Measurements from ENCODE around the gene FSTL5.

FSTL5 gene

DNA sequence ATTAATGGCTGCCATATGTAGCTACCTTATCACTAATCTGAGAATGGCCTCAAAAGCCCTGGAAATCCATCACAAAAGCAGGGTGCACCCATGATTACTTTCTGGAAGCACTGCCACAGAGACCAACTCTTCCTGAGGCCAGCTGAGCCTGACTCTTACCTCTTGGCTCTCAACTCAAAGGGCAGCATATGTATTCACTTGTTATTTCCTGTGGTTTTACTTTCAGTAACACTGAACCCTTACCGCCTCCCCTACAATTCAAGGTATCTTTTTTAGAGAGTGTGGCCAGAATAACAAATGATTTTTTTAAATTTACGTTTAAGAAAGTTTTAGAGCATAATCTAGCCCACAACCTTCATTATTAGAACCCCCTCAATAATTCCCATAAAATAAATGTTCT lies 434.9 kb downstream of the FSTL5 start:
- H3K36me3 ChIP-seq (ENCODE audit: insufficient read depth, low read length): no peaks in the 10 kb centered on the region
- H3K4me3 ChIP-seq: no peak overlapping the region
- no peak overlapping the region for H3K27ac ChIP-seq
- H3K9me3 ChIP-seq (ENCODE audit: low read depth, low read length): no peaks in the 10 kb centered on the region
- TF ChIP-seq FOXP2 (optimal IDR thresholded peaks at IDR 0.05; ENCODE audit: control extremely low read depth, extremely low read length, insufficient read depth) (no peak), POLR2AphosphoS5 (IDR thresholded peaks at IDR 0.05; ENCODE audit: borderline replicate concordance, low read depth, low read length) (no peak), EZH2 (IDR thresholded peaks at IDR 0.05) (no peak)
- H3K9ac ChIP-seq (ENCODE audit: insufficient read length): no peak overlapping the region
- no peak for DNase-seq (ENCODE audit: low read depth, low spot score)

DNA sequence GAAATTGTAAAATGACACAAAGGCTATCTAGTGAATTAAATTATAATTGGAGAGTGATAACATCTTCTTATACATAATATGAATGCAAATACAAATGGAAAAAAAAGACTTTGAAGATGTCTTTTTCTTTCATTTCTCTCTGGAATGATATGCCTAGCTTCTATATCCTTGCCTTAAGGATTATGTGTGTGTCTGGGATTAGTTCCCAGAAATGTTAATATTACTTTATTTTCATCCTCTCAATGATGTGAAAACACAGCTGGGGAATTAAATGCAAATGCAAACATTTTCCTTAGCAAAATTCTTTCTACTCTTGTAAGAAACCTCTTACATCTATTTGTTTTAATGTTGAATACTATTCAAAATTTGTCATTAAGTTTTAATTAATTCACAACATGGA lies 441.9 kb downstream of the FSTL5 start:
- H3K9me3 ChIP-seq (ENCODE audit: low read depth, low read length): no peaks in the 10 kb centered on the region
- no peaks in the 10 kb centered on the region for H3K36me3 ChIP-seq (ENCODE audit: insufficient read depth, low read length)
- H3K9ac ChIP-seq (ENCODE audit: insufficient read length): no peak overlapping the region
- no peak overlapping the region for H3K4me3 ChIP-seq
- no peak overlapping the region for H3K27ac ChIP-seq
- TF ChIP-seq EZH2 (IDR thresholded peaks at IDR 0.05) (no peak), POLR2AphosphoS5 (IDR thresholded peaks at IDR 0.05; ENCODE audit: borderline replicate concordance, low read depth, low read length) (no peak)
- DNase-seq (ENCODE audit: low read depth, low spot score): no peak

DNA sequence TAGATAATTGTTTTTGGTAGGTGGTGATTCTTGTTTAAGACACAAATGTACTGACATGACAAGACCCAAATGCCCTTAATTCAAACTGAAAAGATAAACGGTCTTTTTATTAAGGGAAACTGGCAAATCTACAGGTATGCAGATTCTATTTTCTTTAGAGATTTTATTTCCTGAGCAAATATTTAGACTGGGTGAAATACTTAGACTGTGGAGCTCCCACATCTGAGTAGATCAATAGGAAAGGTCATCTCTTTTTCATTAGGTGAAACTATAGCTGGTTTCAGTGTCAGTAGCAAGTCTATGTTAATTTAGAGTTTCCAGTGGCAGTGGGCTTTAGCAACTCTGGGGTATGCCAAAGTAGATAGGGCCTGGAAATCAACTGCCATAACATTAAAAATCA lies 446.7 kb downstream of the FSTL5 start:
- no peak for DNase-seq (ENCODE audit: low read depth, low spot score)
- no peak for TF ChIP-seq EZH2 (IDR thresholded peaks at IDR 0.05)
- no peak for TF ChIP-seq POLR2AphosphoS5 (IDR thresholded peaks at IDR 0.05; ENCODE audit: borderline replicate concordance, low read depth, low read length)
- TF ChIP-seq FOXP2 (optimal IDR thresholded peaks at IDR 0.05; ENCODE audit: control extremely low read depth, extremely low read length, insufficient read depth): no peak
- Histone ChIP-seq H3K9me3 (ENCODE audit: low read depth, low read length) (no peaks in the 10 kb centered on the region), H3K36me3 (ENCODE audit: insufficient read depth, low read length) (no peaks in the 10 kb centered on the region), H3K27ac (no peak overlapping the region), H3K9ac (ENCODE audit: insufficient read length) (no peak overlapping the region), H3K4me3 (no peak overlapping the region)

DNA sequence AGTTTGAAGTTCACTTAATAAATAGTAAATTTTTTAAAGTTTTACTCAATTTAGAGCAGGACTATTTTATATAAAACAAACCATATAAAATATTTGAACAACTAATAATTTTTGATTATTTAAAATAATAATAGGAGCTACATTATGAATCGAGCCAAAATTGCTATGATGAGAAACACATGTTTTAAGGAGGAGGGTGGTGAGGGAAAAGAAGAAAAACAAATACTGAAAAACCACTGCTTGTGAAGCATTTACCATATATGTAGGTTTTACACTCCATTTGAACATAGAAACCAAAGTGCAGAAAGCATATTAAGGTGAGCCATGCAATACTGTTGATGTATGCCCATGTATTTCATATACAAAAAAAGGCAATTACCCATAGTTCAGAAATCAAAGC lies 448.9 kb downstream of the FSTL5 start:
- Histone ChIP-seq H3K36me3 (ENCODE audit: insufficient read depth, low read length) (no peaks in the 10 kb centered on the region), H3K4me3 (no peak overlapping the region), H3K27ac (no peak overlapping the region), H3K9me3 (ENCODE audit: low read depth, low read length) (no peaks in the 10 kb centered on the region), H3K9ac (ENCODE audit: insufficient read length) (no peak overlapping the region)
- DNase-seq (ENCODE audit: low read depth, low spot score): no peak
- TF ChIP-seq FOXP2 (optimal IDR thresholded peaks at IDR 0.05; ENCODE audit: control extremely low read depth, extremely low read length, insufficient read depth): no peak
- no peak for TF ChIP-seq POLR2AphosphoS5 (IDR thresholded peaks at IDR 0.05; ENCODE audit: borderline replicate concordance, low read depth, low read length)
- TF ChIP-seq EZH2 (IDR thresholded peaks at IDR 0.05): no peak

DNA sequence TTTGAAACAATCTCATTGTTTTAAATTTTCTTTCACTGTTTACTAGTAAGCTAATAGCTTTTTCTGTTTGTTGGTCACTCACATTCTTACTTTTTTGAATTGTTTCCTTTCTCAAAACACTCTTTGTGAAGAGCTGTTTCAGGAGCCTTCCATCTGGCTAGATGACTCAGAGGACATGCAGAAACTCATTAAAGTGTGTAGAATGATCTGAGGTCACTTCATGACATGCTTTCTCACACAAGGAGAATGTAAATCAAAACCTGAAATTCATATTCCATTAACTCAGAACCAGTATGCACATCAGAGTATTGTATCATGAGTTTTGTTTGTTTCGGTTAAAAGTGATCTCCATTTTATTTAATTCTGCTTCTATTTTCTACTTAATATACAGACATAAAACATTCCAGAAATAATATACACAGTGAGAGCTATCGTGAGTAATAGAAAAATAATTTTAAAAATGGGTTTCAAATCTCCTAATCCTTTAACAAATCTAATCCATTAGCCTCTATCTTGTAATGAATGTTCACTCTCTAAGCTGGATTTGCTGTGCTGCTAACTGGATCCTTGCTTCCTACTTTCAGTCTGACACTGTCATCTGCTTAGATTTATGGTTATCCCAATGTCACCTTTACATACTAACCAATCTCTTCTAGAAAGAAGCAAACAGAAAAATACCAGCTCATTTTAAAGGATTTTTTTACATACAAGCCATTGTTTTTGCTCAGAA lies 449.6 kb downstream of the FSTL5 start:
- Histone ChIP-seq H3K27ac (no peak overlapping the region), H3K36me3 (ENCODE audit: insufficient read depth, low read length) (no peaks in the 10 kb centered on the region), H3K9me3 (ENCODE audit: low read depth, low read length) (no peaks in the 10 kb centered on the region), H3K9ac (ENCODE audit: insufficient read length) (no peak overlapping the region), H3K4me3 (no peak overlapping the region)
- DNase-seq (ENCODE audit: low read depth, low spot score): no peak
- no peak for TF ChIP-seq POLR2AphosphoS5 (IDR thresholded peaks at IDR 0.05; ENCODE audit: borderline replicate concordance, low read depth, low read length)
- TF ChIP-seq EZH2 (IDR thresholded peaks at IDR 0.05): no peak
- no peak for TF ChIP-seq FOXP2 (optimal IDR thresholded peaks at IDR 0.05; ENCODE audit: control extremely low read depth, extremely low read length, insufficient read depth)

DNA sequence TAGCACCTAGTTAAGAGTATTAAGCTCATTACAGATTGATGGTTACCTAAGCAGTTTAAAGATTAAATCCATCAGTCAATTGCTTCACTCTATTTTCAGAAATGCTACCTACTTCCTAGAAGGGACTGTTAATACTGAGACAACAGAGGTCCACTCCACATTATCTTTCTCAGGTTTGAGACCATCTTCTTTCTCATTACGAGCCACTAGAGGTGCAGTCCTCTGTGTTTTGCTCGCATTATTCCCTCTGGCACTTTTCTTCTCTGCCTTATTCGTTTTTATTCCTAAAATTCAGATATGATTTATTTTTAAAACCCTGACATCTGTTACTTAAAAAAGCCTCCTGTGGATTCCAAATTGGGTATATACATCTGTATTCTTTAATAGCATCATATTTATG lies 459.1 kb downstream of the FSTL5 start:
- no peak overlapping the region for H3K27ac ChIP-seq
- TF ChIP-seq FOXP2 (optimal IDR thresholded peaks at IDR 0.05; ENCODE audit: control extremely low read depth, extremely low read length, insufficient read depth) (no peak), EZH2 (IDR thresholded peaks at IDR 0.05) (no peak), POLR2AphosphoS5 (IDR thresholded peaks at IDR 0.05; ENCODE audit: borderline replicate concordance, low read depth, low read length) (no peak)
- no peaks in the 10 kb centered on the region for H3K36me3 ChIP-seq (ENCODE audit: insufficient read depth, low read length)
- no peak overlapping the region for H3K4me3 ChIP-seq
- H3K9me3 ChIP-seq (ENCODE audit: low read depth, low read length): no peaks in the 10 kb centered on the region
- H3K9ac ChIP-seq (ENCODE audit: insufficient read length): no peak overlapping the region
- no peak for DNase-seq (ENCODE audit: low read depth, low spot score)

DNA sequence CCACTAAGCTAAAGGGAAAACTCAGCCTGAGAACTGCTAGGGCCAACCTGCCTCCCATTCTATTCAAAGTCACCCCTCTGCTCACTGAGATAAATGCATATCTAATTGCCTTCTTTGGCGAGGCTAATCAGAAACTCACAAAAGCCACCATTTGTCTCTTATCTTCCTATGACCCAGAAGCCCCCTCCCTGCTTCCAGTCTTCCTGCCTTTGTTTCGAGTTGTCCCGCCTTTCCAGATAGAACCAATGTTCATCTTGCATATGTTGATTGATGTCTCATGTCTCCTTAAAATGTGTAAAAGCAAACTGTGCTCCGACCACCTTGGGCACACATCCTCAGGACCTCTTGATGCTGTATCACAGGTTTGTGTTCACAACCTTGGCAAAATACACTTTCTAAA lies 459.8 kb downstream of the FSTL5 start:
- Histone ChIP-seq H3K9me3 (ENCODE audit: low read depth, low read length) (no peaks in the 10 kb centered on the region), H3K9ac (ENCODE audit: insufficient read length) (no peak overlapping the region), H3K4me3 (no peak overlapping the region), H3K27ac (no peak overlapping the region), H3K36me3 (ENCODE audit: insufficient read depth, low read length) (no peaks in the 10 kb centered on the region)
- no peak for DNase-seq (ENCODE audit: low read depth, low spot score)
- no peak for TF ChIP-seq EZH2 (IDR thresholded peaks at IDR 0.05)
- TF ChIP-seq FOXP2 (optimal IDR thresholded peaks at IDR 0.05; ENCODE audit: control extremely low read depth, extremely low read length, insufficient read depth): no peak
- no peak for TF ChIP-seq POLR2AphosphoS5 (IDR thresholded peaks at IDR 0.05; ENCODE audit: borderline replicate concordance, low read depth, low read length)

DNA sequence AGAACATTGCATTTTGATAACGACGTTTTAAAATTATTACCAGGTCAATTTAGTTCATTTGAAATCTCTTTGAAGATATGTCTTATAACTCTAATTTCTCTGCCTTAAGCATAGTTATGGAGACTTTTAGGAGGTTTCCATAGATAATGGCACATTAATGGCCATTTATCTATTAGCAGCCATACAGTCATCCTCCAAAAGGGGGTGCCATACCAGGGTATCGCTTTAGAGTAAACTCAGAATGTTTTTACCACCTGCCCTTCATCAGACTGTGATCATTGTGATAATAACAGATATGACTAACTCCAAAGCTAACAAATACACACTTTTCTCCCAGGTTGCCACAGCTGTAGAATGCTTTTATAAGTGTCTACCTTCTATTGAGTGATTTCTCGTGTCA lies 461.5 kb downstream of the FSTL5 start:
- Histone ChIP-seq H3K27ac (no peak overlapping the region), H3K4me3 (no peak overlapping the region), H3K36me3 (ENCODE audit: insufficient read depth, low read length) (no peaks in the 10 kb centered on the region), H3K9me3 (ENCODE audit: low read depth, low read length) (no peaks in the 10 kb centered on the region), H3K9ac (ENCODE audit: insufficient read length) (no peak overlapping the region)
- DNase-seq (ENCODE audit: low read depth, low spot score): no peak
- TF ChIP-seq FOXP2 (optimal IDR thresholded peaks at IDR 0.05; ENCODE audit: control extremely low read depth, extremely low read length, insufficient read depth) (no peak), EZH2 (IDR thresholded peaks at IDR 0.05) (no peak), POLR2AphosphoS5 (IDR thresholded peaks at IDR 0.05; ENCODE audit: borderline replicate concordance, low read depth, low read length) (no peak)

DNA sequence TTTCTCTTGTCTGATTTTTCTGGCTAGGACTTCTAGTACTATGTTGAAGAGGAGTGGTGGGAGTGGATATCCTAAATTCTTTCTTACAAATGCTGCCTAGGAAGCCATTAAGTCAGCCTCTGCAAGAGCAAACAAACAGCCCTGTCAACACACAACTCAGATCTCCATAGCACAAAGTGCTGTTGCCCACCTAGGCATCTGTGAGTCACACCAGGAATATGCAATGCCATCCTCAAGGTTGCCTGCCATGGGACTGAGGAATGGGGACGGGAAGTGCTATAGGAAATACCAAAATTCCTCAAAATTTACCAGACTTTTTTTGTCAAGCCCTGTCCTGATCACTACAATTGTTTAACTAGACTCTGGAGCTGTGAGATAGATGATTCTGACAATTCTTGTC lies 466.9 kb downstream of the FSTL5 start:
- H3K27ac ChIP-seq: no peak overlapping the region
- TF ChIP-seq POLR2AphosphoS5 (IDR thresholded peaks at IDR 0.05; ENCODE audit: borderline replicate concordance, low read depth, low read length) (no peak), FOXP2 (optimal IDR thresholded peaks at IDR 0.05; ENCODE audit: control extremely low read depth, extremely low read length, insufficient read depth) (no peak), EZH2 (IDR thresholded peaks at IDR 0.05) (no peak)
- H3K9ac ChIP-seq (ENCODE audit: insufficient read length): no peak overlapping the region
- no peaks in the 10 kb centered on the region for H3K36me3 ChIP-seq (ENCODE audit: insufficient read depth, low read length)
- no peaks in the 10 kb centered on the region for H3K9me3 ChIP-seq (ENCODE audit: low read depth, low read length)
- H3K4me3 ChIP-seq: no peak overlapping the region
- no peak for DNase-seq (ENCODE audit: low read depth, low spot score)
